Measurements from ENCODE around the gene TSPAN17.

DNA sequence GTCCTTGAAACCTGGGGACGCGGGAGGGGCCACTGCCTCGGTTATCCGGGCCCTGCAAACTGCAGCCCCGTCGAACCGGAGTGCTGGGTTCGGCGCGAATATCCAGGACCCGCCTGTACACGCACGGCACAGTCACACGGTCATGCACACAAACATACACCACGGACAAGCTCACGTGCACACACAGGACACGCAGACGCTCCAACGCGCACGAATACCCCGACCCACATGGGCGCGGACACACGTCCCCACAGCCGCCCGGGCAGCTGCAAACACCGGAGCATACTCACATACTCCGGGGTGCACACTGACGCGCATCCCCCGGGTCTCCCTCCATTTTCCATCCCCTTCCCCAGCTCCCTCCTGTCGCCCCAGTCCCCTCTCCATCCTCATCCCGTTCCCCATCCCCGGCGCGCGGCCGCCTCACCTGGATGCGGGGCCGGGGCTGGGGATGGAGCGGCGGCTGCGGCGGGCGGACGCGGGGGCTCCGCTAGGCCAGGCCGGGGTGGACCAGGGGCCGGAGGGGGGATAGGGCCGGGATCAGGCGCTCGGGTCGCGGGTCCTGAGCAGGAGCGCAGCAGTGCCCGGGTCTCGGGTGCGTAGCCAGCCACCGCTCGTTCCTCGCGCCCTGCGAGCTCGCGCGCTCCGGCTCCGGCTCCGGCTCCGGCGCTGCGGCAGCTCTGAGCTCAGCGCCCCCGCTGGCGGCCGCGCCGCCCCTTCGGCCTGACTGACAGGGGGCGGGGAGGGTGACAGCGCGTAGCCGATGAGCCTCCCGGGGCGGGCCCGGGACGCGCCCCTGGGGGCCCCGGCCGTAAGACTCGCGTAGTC lies 17.2 kb upstream of the TSPAN17 start, which contains the start of the genes EIF4E1B and SNCB:
- no peak for TF ChIP-seq POLR2A (IDR thresholded peaks at IDR 0.05)
- TF ChIP-seq, protein P1, sequence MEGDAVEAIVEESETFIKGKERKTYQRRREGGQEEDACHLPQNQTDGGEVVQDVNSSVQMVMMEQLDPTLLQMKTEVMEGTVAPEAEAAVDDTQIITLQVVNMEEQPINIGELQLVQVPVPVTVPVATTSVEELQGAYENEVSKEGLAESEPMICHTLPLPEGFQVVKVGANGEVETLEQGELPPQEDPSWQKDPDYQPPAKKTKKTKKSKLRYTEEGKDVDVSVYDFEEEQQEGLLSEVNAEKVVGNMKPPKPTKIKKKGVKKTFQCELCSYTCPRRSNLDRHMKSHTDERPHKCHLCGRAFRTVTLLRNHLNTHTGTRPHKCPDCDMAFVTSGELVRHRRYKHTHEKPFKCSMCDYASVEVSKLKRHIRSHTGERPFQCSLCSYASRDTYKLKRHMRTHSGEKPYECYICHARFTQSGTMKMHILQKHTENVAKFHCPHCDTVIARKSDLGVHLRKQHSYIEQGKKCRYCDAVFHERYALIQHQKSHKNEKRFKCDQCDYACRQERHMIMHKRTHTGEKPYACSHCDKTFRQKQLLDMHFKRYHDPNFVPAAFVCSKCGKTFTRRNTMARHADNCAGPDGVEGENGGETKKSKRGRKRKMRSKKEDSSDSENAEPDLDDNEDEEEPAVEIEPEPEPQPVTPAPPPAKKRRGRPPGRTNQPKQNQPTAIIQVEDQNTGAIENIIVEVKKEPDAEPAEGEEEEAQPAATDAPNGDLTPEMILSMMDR (IDR thresholded peaks at IDR 0.05): no peak

Data from esophagus squamous epithelium (tissue), 4 donors.